Epidermal melanocyte (primary cell): Measurements from ENCODE around the gene OSBPL3.

ENCODE experiments used
- DNase-seq: peaks from one replicate; pipeline ENCODE4 v3.0.0; 2011; ENCODE audit warnings: low spot score; ENCODE audit not compliant: insufficient read length

OSBPL3 gene

DNA sequence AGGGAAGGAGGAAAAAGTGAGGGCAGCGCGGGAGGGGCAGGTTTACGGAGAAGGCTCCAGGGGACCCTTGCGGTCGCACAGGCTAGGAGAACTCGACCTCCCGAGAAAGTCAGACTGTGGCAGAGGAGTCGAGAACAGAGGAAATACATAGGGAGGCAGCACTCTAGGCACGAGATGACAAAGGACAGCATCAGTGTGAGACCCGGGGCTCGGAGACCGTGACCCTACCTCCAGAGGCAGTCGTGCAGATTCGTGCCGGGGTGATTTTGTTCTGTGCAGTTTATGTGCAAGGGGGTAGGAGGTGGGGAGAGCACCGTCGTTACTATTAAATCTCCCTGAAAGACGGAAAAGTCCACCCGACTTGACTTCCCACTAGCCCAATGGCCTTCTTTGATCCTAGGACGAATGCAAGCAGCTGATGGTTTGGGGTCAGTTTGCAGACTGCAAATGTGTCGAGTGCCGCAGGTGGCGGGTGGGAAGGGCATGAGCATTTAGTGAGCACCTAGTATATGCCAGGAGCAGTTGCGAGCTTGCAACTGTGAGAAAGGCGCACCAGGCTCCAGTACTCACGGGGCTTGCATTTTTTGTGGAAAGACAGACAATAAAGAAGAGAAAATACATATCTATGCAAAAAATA, 674 bp upstream of the OSBPL3 start:
- DNase-seq: no peak

DNA sequence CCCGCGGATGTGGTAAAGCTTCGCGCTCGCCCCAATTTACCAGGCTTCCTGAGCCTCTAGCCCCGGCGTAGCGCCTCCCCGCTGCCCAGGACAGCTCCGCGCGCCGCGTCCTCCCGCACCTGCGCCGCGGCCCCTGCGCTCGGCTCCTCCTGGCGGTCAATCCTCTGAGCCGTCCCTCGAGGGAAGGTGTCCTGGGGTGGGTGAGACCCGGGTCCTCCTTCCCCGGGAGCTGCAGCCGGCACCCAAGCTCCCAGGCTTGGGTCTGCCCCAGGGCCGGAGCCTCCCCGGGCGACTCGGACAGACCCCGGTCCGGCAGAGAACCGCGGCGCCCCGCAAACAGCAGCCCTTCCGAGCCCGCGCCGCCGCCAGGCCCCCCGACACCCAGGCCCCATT, 512 bp downstream of the OSBPL3 start:
- no peak for DNase-seq

DNA sequence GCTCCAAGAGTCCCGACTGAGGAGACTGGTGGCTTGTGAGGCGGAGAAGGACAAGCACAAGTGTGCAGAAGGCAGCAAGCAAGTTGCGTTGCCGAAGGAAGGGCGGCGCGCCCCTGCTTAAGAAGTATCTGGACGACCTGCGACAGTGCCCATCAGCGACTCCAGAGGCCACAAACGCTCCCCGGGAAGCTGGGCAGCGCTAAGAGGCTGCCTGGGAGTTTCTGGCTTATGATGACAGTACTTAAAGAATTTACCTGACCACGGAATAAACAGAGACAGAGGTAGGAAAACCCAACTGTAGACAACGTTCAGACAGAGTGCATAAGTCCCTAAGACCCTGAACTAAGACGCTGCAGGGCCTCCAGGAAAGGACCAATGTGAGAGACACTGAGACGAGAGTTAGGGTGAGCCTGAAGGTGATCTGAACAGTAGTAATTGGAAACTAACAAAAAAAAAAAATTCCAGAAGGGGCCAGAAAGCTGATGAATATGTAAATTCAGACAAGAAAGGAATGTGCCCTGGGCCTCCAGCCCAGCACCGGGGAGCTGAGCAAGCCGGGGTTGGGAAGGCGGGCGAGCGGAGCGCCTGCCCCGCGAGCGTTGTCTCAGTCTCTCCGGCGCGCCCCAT, 1.0 kb downstream of the OSBPL3 start:
- DNase-seq: no peak

DNA sequence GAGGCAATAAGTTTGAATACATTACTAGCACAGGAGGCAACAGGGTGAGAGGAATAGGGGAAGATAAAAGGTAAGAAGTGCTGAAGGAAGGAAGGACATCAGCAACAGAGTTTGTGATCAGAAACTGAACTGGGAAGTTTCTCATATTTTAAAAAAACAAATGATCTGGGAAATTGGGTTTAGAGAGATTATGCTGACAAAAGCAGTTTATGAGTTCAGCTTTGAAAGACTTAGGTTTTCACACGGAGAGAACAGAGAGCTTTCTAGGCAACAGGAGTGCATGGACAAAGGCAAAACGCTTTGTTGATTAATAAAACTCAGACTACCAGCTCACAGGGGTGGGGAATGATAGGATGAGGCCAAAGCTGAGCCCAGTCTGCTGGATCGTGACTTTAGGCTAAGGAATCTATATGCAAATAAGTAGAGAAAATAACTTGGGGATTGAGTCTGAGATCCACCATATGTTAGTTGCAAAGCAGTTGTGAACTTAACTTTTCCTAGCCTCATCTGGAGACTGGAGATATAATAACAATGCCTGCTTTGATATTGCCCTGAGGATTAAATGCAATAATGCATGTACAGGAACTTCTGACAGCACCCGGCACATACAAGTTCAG, 4.2 kb downstream of the OSBPL3 start:
- DNase-seq: no peak

DNA sequence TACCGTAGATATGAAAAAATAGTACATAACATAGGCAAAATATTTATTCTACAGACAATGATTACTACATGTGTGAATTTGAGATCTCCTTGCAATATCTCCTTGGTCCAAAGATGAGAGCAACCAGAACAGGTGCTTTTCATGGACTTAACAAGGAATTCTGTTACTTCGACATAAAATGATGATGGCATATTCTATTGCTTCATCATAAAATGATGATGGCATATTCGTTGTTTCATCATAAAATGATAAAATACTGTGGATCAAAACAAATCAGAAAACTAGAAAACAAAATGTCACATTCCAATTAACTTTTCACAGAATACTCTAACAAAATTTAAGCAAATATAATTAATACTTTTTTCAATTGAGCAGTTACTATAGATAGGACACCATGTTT, 4.8 kb downstream of the OSBPL3 start:
- no peak for DNase-seq

DNA sequence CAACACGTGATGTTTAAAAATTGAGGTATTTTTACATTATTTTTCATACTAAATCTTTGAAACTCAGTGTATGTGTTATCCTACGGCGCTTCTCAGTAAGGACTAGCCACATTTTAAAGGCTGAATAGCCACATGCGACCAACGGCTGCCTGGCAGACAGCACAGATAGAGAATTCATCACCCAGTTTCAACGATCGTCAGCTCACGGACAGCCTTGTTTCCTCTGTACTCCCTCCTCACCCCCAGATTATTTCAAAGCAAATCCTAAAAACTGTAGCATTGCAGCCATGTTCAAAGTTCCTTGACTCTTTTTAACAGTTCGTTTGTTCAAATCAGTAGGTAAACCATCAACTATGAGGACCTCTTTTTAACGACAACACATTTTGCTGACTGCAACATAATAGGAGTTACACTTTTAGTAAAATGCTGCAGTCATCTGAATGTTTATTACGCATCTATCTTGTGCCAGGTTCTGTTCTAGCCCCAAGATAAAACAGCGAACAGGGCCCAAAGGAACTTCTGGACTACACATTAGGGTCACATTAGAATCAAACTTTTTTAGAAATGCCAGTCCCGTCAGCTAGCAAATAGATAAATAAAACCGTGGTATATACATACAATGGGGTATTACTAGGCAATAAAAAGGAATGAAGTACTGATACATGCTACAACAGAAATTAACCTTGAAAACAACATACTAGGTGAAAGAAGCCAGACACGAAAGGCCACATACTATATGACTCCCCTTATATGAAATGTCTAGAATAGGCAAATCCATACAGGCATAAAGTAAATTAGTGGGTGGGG, 5.7 kb downstream of the OSBPL3 start:
- no peak for DNase-seq

DNA sequence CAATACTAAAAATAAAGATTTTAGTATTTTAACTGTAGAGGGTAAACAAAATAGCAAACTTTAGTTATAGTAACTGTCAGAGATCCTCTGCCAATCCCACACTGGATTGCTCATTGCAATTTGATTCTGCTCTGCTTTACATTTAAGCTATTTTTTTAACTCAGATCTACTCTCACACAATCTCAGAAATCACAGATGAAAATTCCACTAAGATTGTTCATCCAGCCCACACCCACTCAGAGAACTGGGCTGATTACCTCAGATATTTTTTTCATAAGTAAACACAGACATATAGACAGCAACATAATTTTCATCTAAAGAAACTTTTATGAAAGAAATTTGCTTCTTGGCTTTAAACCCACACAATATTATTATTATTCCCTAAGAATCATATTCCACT, 7.0 kb downstream of the OSBPL3 start:
- no peak for DNase-seq

DNA sequence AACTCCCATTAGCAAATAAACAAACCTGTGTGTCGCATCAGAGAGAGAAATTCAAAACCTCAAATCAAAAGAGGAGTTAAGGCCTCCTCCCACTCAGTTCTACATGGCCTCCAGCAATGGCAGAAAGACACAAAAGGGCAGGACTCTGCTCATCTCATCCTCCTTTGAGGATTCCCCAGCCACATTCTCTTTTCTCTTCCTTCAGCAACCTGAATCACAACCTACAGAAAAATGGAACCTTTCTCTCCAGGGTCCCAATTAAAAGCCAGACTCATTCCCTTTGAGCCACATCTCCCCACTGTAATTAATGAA, 7.9 kb downstream of the OSBPL3 start:
- DNase-seq: no peak

DNA sequence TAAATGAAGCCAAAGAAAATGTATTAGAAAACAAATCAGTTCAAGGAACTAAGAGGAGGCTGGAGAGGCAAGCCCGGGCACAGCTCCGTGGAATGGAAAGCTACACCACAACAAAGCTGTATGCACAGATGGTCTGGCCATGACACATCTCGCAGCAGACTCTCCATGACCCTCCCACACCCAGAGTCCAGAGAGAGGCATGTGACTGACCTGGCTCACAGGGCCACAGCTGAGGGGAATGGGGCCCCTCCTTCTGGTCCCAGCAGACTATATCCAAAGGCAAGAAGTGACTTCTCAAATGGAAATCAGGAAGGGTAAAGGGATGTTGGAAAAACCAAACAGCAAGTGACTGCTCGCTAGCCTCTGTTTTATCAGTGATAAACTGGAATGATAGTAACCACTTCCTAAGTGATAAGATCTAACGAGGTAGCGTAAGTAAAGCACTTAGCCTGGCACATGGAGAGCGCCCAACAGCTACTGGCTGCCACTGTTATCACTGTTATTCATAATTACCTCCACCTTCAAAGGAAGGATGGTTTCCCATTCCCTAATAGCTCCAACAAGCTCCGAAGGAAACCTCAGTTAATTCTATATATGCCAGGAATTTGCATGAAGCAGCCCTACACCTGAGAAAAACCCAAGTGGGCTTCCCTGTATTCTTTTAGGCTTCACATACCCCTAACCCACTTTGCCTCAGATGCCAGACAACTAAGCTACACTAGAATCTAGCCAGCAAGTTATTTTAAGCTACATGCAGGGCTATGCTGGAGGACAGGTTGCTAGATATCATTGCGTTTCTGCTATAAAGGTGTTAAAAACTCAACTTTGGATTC, 8.4 kb downstream of the OSBPL3 start:
- DNase-seq: peak; percentile 34

DNA sequence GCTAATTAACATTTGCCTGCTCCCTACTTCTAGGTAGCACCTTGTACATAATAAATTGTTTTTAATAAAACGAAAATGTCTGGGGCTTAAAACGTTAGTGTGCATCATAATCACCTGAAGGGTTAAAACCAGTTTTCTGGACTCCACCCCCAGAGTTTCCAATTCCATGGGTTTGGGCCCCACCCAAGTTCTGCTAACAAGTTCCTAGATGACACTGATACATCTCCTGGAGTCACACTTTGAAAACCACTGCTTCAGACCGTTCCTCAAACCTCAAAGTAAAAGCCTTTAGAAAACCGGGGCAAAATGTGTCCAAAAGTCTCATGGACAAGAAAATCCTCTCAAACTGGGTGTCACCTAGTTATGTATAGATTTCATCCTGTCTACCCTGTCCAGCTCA, 9.3 kb downstream of the OSBPL3 start:
- no peak for DNase-seq

DNA sequence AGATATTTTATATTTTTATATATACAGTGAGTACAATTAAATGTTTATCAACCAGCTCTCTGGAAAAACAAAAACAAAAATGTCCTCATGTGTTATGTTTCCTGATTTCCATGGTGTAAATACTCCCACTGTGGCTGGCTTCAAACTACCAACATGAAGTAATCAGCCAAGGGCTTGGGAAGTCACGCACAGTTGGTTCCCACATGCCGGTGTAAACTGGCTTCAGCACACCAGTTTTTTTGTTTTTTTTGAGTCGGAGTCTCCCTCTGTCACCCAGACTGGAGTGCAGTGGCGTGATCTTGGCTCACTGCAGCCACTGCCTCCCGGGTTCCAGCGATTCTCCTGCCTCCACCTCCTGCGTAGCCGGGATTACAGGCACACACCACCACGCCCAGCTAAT, 11.8 kb downstream of the OSBPL3 start:
- DNase-seq: no peak

DNA sequence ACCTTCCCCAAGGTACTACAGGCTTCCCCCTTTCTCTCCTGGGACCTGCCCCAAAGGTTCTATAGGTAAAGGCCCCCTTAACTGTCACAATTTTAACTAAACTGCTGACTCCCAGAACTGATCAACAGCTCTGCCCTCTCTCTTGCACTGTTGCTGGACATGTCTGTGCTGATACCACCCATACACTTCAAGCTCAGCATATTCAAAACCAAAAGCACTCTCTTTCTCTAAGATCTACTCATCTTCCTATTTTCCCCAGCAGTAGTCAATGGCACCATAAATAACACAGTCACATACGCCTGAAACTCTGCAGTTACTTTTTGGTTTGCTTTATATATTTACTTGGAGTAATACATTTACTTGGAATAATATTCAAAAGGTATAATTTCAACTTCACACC, 12.3 kb downstream of the OSBPL3 start:
- DNase-seq: no peak

DNA sequence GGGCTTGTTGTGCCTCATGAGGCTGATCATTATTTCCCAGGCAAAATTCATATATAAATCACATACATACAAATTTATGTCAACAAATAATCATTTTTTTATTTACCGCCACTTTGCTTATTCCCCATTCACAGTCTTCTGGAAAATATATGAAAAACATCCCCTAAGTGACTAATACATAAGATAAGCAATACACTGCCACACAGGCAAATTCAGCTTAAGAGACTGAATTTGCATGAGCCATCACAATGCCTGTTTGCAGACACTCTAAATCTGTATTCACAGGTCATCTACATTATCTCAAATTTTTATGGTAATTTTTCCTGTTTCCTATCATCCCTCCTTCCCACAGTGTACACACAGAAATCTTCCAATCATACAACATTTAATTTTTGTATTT, 13.2 kb downstream of the OSBPL3 start:
- DNase-seq: no peak

DNA sequence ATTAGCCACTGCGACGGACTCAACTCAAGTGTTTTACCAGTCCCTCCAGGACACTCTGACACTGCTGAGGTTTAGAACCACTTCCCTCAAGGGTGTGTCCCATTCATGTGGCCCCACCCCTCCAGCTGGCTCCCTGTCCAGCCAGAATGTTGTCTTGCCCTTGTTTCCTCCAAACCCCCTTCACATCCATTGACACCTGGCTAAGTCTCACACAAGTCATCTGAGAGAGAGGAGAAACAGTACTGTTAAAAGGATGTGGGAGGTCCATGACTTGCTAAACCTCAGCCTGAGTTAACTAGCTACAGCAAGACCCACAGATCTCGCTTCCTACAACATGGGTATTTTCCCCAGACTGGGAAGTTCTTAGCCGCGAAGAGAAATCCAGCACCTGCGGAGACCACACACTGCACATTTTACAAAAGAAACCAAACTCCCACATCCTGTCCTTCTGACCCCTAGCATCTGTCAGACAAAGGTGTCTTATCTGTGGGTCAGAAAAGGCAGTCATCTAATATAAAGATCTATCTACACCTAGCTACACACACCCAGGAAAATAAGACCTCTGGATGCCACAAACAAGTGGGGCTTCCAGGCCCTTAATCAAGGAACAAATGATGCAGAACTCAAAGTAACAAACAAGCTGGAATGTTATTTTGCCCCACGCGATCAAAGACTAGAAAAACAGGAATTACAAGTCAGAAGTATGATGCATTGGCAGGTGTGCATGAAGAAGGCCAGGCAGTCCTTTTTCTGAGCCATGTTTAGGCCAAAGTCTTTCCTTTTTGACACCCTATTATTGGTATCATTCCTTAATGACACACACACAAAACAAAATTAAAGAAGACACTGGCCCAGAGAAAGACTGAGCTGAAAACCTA, 13.9 kb downstream of the OSBPL3 start:
- no peak for DNase-seq

DNA sequence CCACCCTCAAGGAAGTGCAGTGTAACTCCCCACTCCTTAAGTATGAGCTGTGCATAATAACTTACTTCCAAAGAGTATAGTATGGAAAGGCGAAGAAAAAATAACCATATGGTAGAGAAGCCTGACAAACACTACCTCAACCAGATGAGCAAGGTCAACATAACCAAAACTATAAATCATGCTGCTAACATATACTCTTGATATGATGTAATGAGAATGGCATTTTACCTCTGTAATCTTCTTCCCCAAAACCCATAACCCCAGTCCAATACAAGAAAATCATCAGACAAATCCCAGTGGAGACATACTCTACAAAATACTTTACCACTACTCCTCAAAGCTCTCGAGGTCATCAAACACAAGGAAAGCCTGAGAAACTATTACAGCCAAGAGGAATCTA, 15.8 kb downstream of the OSBPL3 start:
- DNase-seq: no peak

DNA sequence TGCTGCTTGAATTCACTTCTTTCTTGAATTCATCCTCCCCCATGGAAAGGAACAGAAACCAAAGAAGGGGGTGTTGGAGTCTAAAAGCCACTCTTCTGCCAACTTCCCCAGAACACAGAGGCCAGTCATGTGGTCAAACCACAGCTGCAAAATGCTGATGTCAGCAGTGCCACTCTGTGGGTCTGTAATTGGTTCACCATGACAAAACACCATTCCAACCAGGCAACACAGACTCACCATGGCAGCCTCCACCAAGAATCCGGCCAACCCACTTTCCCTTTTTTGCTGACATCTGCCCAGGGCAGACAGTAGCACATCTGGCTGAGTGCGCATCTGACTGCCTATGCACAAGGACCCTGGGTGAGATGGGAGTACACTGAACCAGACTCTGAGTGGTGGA, 16.8 kb downstream of the OSBPL3 start:
- DNase-seq: no peak

DNA sequence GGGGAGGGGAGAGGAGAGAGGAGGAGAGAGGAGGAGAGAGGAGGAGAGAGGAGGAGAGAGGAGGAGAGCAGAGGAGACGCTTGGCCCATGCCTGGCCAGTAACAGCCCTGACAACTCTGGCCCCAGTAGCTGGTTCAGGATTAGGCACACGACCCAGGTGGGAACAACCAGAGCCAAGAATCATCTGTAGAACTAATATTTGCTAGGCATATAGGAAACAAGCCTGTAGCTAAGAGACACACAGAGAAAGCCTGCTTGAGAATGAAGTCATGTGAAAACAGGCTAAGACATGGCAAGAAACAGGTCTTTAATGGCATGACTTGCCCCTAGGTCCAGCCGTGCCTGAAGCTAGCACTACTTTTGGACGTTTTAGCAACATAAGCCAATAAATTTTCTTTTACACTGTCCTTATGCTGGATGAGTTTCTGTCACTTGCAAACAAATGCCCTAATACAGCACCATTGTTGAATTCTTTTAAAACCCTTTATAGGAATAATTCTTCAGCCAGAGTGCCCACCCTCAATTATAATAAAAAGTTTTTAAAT, 17.5 kb downstream of the OSBPL3 start:
- no peak for DNase-seq

DNA sequence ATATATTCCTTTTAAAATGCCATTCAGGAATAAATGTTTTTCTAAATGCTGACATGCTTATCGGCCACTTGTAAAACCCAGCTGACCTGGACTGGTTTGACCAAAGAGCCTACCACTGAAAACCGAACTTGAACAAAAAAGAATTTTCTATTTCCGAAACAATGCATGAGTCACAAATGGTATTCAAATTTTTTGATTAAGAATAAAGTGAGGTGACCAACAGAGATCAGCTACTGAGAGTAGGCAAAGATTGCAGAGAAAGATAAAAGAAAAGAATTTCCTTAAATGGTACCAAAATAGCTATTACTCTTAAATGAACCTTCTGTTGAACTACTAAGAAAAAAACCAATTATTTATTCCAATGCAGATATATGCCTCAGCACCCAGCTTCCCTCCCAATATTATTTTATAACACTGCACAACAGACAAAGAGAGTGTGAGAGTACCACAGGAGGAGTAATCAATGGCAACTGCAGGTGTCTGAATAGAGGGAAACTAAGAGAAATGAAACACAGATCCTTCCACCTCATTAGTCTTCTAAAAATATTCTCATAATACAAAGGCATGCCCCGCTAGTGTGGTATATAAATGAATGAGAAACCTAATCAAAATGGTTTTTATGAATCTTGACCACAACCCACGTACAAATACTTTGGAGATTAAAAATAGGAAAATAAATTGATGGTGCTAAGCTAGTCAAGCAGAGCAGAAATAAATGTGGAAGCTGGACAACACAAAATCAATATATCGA, 20.1 kb downstream of the OSBPL3 start:
- DNase-seq: no peak

DNA sequence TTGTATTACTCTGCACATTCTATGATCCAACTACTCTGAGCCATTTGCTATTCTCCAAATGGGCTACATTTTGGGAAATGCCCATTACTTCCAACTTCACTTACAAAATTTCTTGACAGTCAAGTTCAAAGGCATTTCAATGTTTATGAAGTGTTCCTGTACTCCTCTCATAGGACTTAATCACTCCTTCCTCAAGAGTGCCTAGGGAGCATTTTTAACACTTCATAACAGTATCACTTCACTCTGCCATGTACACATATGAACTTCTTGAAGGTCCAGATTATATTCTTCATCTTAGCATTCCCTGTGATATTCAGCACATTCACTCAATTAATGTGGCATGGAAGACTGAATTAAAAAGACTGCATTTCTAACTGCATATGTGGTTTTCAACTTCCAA, 21.6 kb downstream of the OSBPL3 start:
- no peak for DNase-seq

DNA sequence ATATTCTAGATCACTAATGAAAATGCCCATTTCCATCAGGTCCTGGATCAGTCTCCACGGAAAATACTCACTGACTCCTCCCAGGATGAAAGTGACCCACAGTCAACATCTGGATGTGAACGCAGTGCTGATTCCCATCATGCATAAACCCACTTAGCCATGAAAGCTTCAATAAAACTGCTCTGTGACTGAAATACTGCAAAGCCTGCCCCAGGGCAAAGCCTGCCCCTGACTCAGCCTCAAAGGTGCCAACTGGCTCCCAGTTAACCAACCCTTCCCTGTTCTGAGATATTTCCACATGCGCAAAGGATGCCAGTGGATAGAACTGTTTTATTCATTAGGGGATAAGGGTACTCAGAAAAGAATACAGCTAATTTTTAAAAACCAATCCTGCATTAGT, 24.0 kb downstream of the OSBPL3 start:
- DNase-seq: no peak
